Measurements from ENCODE around the gene USP10.
A peak's percentile ranks its signal among the peaks of the same experiment; 100 is the strongest.

Gene USP10

DNA sequence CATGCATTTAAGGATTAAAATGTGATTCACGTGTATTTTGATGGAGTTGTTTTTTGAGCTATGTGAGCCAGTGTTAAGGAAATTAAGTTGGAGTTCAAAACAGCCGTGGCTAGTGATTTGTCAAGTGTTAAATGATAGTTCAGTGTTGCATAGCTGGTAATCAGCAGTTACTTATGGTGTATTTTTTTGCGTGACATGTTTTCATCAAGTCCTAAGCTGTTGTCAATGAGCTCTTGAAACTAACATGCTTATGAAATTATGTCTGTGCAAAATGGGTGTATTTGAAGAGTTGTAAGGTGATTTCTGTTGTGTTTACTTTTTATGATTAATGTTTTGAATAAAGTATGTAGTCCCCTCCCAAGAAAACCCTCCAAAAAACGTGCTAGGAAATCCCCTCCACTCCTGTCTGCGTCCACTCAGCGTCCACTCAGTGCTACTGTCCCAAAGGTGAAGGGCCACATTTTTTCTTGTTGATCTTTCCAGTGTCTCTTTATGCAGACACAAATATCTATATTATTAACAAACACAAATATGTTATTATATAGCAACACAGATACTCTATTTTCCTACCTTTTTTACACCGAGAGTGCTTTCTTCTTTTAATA is 30.0 kb downstream of the USP10 start:
- TF ChIP-seq, protein P1, sequence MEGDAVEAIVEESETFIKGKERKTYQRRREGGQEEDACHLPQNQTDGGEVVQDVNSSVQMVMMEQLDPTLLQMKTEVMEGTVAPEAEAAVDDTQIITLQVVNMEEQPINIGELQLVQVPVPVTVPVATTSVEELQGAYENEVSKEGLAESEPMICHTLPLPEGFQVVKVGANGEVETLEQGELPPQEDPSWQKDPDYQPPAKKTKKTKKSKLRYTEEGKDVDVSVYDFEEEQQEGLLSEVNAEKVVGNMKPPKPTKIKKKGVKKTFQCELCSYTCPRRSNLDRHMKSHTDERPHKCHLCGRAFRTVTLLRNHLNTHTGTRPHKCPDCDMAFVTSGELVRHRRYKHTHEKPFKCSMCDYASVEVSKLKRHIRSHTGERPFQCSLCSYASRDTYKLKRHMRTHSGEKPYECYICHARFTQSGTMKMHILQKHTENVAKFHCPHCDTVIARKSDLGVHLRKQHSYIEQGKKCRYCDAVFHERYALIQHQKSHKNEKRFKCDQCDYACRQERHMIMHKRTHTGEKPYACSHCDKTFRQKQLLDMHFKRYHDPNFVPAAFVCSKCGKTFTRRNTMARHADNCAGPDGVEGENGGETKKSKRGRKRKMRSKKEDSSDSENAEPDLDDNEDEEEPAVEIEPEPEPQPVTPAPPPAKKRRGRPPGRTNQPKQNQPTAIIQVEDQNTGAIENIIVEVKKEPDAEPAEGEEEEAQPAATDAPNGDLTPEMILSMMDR (conservative IDR thresholded peaks at IDR 0.05) = no peak
- no peak for TF ChIP-seq ZFX (IDR thresholded peaks at IDR 0.05)
- H3K27ac ChIP-seq = peak overlapping the region; percentile 61; the same call in 1 of the 2 replicates

DNA sequence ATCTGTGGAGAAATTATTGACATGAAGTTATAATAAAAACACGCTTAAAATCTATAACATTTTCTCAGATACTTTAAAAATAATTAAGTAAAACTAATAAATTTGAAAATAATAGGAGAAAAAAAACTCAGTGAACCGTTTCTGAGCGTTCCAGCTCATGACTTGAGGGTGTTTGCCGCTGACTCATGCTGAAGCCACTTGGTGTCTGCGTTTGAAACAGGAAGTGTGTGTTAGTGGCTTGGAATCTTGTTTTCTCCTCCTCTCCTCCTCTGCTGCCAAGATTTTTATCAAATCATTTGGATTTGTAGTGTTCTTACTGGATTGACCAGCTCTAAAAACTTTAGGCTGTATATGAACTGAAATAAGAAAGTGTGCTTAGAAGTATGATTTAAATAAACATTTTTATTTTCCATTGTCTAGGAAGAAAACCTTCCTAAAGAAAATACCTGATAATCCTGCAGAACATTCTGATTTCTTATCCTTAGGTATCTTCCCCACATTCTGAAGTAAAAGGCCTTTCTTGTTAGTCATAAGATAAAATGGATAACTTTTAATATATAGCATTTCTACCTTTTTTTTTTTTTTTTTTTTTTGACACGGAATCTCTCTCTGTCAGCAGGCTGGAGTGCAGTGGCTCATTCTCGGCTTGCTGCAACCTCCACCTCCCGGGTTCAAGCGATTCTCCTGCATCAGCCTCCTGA is 30.8 kb downstream of the USP10 start:
- no peak for TF ChIP-seq ZFX (IDR thresholded peaks at IDR 0.05)
- TF ChIP-seq, protein P1 (conservative IDR thresholded peaks at IDR 0.05) = no peak
- peak overlapping the region; percentile 95 for H3K27ac ChIP-seq

DNA sequence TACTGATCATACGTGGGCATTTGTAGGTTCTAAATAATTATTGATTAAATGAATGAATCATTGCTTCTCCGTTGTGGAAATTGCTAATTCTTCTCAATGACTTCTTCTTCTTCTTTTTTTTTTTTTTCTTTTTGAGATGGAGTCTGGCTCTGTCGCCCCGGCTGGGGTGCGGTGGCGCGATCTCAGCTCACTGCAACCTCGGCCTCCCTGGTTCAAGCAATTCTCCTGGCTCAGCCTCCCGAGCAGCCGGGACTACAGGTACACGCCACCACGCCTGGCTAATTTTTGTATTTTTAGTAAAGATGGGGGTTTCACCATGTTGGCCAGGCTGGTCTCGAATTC is 32.5 kb downstream of the USP10 start:
- peak overlapping the region; percentile 100 for H3K27ac ChIP-seq

DNA sequence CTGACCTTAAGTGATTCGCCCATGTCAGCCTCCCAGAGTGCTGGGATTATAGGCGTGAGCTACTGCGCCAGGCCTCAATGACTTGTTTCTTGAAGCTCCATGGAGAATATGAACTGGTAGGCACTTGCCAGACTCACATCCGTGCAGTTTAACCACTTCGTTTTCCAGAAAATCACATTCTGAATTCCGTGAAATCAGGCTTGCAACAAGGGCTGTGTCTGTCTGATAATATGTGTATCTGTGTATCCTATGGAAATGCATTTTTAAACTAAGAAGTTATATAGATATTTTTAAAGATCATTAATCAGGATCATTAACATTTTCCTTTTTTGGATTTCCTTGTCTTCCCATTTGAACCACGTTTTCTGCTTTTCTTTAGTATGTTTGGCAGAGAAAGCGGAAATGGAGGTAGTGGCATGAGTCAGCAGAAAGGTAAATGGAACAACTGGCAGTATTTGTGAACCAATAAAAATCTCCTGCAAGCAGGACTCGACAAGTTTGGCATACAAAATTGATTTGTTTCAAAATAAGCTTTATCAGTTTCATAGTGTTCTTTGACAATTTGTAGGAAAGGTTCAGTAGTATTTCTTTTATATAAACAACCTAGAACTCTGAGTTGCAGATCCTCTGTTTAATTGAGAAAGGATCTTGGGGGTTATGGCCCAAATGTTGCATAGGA is 33.0 kb downstream of the USP10 start:
- peak overlapping the region; percentile 100 for H3K27ac ChIP-seq
- TF ChIP-seq, protein P1 (conservative IDR thresholded peaks at IDR 0.05) = no peak
- no peak for TF ChIP-seq ZFX (IDR thresholded peaks at IDR 0.05)

DNA sequence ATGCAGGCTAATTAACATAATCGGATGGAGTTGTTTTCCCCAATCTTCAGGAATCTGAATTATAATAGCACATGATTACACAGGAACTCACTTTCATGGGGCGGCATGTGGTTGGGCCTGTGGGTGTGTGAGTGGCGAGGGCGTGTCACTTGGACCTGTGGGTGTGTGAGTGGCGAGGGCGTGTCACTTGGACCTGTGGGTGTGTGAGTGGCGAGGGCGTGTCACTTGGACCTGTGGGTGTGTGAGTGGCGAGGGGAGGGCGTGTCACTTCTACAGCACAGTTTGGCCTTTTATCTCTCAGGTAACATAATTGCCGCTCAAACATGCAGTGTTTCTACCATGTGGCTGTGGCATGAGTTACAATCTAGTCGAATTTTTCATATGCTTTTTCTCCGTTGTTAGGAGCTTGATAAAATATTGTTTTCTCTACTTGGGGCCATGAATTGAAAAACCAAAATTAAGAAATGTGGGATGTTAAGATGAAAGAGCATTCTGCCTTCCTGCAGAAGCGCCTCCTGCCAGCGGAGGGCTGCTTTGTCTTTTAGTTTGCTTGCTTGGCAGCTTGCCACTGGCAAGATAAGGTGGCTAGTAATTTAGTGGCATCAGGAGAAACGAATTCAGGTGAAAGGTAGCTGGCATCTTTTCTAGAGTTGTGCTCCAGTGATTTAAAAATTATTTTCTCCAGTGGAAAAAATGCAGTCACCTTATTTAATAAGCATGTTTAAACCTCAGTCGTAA is 36.2 kb downstream of the USP10 start:
- peak overlapping the region; percentile 77 for H3K27ac ChIP-seq

DNA sequence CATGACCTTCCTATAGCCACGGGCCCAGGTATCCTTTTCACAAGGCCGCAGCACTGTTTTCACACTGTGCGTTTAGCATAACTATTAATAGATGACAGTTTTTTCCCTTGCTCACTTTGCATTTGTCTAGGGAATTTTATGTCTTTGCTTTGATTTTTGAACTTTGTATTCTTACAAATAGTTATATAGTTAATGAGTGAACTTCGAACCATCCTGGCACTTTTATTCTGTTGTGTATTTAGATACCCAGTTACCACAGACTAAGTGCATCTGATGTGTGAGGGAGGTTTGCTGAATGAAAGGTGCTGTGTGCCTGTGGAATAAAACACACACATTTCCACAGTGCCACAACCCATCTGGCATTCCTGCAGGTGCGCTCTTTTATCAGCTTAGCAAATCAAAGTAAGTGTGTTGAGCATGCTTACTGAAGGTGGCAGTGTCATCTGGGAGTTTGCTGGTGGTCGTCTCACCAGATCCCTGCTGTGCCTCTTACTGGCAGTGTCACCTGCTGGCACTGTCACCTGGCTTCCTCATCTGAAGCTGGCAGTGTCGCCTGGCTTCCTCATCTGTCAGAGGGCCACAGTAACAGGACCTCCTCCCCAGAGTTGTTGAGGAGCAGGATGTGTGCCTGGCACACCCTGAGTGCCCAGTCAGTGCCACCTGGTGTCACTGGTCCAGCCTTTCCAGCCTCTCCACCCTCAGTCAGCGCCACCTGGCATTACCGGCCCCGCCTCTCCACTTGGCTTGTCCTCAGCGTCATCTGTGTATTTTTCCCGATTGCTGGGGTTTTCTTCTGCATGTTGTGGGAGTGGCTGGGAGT is 37.6 kb downstream of the USP10 start:
- H3K27ac ChIP-seq = peak overlapping the region; percentile 77
- TF ChIP-seq, protein P1 (conservative IDR thresholded peaks at IDR 0.05) = no peak
- no peak for TF ChIP-seq ZFX (IDR thresholded peaks at IDR 0.05)

More for the DNA sequence above, 36.2 kb downstream of the USP10 start:
- TF ChIP-seq, protein P1 (conservative IDR thresholded peaks at IDR 0.05) = peak; percentile 36
- no peak for TF ChIP-seq ZFX (IDR thresholded peaks at IDR 0.05)

Data from C4-2B (cell line).